ENCODE results near the gene SIGLEC8.

SIGLEC8 gene

DNA sequence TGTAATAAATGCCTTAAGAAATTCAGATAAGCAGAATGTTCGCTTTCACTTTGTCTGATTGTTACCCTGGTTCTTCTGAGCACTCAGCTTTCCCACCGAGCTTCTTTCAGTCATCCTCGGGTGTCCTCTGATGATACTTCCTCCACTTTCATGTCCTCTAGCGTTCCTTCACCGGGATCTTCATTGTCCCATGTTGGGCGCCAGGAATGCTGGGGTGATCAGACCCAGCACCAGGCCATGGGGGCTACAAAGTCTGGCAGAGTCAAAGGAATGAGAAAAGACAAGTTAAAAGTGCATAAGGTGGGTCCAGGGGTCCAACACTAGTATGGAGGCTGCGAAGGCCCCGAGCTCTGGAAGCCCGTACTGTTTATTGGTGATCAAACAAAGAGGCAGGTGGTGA, 56.1 kb downstream of the SIGLEC8 start:
- DNase-seq (ENCODE audit: low read depth), result no peak
- TF ChIP-seq, protein P1, sequence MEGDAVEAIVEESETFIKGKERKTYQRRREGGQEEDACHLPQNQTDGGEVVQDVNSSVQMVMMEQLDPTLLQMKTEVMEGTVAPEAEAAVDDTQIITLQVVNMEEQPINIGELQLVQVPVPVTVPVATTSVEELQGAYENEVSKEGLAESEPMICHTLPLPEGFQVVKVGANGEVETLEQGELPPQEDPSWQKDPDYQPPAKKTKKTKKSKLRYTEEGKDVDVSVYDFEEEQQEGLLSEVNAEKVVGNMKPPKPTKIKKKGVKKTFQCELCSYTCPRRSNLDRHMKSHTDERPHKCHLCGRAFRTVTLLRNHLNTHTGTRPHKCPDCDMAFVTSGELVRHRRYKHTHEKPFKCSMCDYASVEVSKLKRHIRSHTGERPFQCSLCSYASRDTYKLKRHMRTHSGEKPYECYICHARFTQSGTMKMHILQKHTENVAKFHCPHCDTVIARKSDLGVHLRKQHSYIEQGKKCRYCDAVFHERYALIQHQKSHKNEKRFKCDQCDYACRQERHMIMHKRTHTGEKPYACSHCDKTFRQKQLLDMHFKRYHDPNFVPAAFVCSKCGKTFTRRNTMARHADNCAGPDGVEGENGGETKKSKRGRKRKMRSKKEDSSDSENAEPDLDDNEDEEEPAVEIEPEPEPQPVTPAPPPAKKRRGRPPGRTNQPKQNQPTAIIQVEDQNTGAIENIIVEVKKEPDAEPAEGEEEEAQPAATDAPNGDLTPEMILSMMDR (IDR thresholded peaks at IDR 0.05; ENCODE audit: insufficient read depth, low read depth, low read length, missing control alignments), result no peak

More for the DNA sequence above, 56.1 kb downstream of the SIGLEC8 start:
- no peak overlapping the region for H3K4me3 ChIP-seq (ENCODE audit: low read depth, low read length)
